Calu3 (cell line): Measurements from ENCODE around the gene SNX1. TPM values are rescaled to one million over a fixed set of nuclear protein-coding genes. Genes with fewer than 3 reads are reported as not detected.

Experiments used
- BruUV-seq: library from RNA; stranded (reverse); fragments of 400-500 nt; replicated peaks from 2 replicates; lab custom pipeline; 2021; lab: Mats Ljungman, UMichigan
- CTCF ChIA-PET: fragments of 300-600 bp; sonication (Branson Sonifier 250); formaldehyde crosslinking; loops from one replicate; lab custom pipeline; 2022; ENCODE audit warnings: antibody characterized with exemption; lab: Charles Lee
- DNase-seq: peaks from one replicate; pipeline ENCODE4 v3.0.0; 2022
- H3K27ac Mint-ChIP-seq: one replicate; pipeline ENCODE4 v1.8.0; 2022; ENCODE audit warnings: mixed read lengths; ENCODE audit not compliant: unreplicated experiment
- H3K27me3 Mint-ChIP-seq: one replicate; pipeline ENCODE4 v1.8.0; 2022; ENCODE audit warnings: mixed read lengths; ENCODE audit not compliant: unreplicated experiment
- H3K36me3 Mint-ChIP-seq: one replicate; pipeline ENCODE4 v1.8.0; 2022; ENCODE audit warnings: mild to moderate bottlenecking, moderate library complexity, mixed read lengths; ENCODE audit not compliant: insufficient read depth, unreplicated experiment
- H3K4me1 Mint-ChIP-seq: one replicate; pipeline ENCODE4 v1.8.0; 2022; ENCODE audit warnings: mild to moderate bottlenecking, low read depth, mixed read lengths; ENCODE audit not compliant: unreplicated experiment
- H3K4me3 Mint-ChIP-seq: one replicate; pipeline ENCODE4 v1.8.0; 2022; ENCODE audit warnings: mild to moderate bottlenecking, low read depth, moderate library complexity, mixed read lengths; ENCODE audit not compliant: unreplicated experiment
- H3K9me3 Mint-ChIP-seq: one replicate; pipeline ENCODE4 v1.8.0; 2022; ENCODE audit warnings: low read depth, mixed read lengths; ENCODE audit not compliant: unreplicated experiment
- intact Hi-C: fragments of 100-400 bp; cut with micrococcal nuclease; formaldehyde crosslinking; loops from one replicate; pipeline ENCODE4 v1.10.0; 2022; ENCODE audit not compliant: unreplicated experiment
- total RNA-seq: library from RNA; stranded (reverse); gene quantifications from 2 replicates; pipeline ENCODE4 v1.2.3, GENCODE V29; 2022
- TF ChIP-seq, protein P1 (sequence below): fragments of 200-600 bp; IDR thresholded peaks from one replicate; pipeline ENCODE4 v1.8.0; 2022; ENCODE audit warnings: antibody characterized with exemption; ENCODE audit not compliant: unreplicated experiment

The SNX1 gene
- total RNA-seq, 1 experiment from 2014 or later: 108 TPM

- BruUV-seq: no TSS peak
- Mint-ChIP-seq H3K4me1 (no peaks in the 10 kb centered on the region), H3K27ac (no peak overlapping the region), H3K27me3 (no peaks in the 10 kb centered on the region), H3K4me3 (no peak overlapping the region), H3K9me3 (no peaks in the 10 kb centered on the region), H3K36me3 (peaks cover 57% of the 10 kb centered on the region)
- CTCF ChIA-PET: no interaction called here
- intact Hi-C loops: no loop called here
- no peak for DNase-seq
- TF ChIP-seq, protein P1, sequence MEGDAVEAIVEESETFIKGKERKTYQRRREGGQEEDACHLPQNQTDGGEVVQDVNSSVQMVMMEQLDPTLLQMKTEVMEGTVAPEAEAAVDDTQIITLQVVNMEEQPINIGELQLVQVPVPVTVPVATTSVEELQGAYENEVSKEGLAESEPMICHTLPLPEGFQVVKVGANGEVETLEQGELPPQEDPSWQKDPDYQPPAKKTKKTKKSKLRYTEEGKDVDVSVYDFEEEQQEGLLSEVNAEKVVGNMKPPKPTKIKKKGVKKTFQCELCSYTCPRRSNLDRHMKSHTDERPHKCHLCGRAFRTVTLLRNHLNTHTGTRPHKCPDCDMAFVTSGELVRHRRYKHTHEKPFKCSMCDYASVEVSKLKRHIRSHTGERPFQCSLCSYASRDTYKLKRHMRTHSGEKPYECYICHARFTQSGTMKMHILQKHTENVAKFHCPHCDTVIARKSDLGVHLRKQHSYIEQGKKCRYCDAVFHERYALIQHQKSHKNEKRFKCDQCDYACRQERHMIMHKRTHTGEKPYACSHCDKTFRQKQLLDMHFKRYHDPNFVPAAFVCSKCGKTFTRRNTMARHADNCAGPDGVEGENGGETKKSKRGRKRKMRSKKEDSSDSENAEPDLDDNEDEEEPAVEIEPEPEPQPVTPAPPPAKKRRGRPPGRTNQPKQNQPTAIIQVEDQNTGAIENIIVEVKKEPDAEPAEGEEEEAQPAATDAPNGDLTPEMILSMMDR: no peak
Observed at GRCh38 chr15:64132217-64132616, 36.4 kb downstream of the SNX1 start.

DNA sequence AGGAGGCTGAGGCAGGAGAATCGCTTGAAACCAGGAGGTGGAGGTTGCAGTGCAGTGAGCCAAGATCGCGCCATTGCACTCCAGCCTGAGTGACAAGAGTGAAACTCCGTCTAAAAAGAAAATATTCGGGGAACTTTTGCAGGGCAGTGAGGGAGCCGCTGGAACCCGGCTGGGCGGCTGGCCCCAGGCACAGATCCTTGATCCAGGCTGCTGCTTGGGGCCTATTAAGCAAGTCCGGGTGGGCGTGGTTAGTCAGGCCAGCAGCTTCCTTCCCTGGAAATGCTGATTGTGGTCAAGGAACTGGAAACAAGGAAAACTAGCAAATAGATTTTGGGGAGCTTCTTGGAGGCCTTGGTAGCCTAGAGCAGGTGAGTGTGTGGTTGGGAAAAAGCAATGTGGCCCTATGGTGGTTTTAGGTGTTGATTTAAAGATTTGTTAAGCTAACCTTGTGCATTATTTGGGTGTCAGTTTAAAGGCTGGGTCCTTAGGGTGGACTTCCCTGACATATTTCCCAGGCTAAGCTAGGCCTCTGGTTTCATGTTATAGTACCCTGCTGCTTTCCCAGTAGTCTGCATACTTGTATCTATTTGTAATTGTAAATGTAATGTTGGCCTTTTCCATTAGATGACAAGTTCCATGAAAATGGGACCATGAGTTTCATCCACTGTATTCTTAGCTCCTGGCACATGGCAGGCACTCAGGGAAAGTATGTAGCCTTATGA is 38.0 kb downstream of the SNX1 start:
- DNase-seq: no peak
- no TSS peak for BruUV-seq
- CTCF ChIA-PET: no interaction called here
- no peaks in the 10 kb centered on the region for H3K4me1 Mint-ChIP-seq
- peaks cover 54% of the 10 kb centered on the region for H3K36me3 Mint-ChIP-seq
- TF ChIP-seq, protein P1: no peak
- no peak overlapping the region for H3K4me3 Mint-ChIP-seq
- H3K27me3 Mint-ChIP-seq: no peaks in the 10 kb centered on the region
- H3K27ac Mint-ChIP-seq: no peak overlapping the region
- no peaks in the 10 kb centered on the region for H3K9me3 Mint-ChIP-seq
- intact Hi-C loops: no loop called here

- CTCF ChIA-PET: no interaction called here
- Mint-ChIP-seq H3K4me3 (no peak overlapping the region), H3K36me3 (peaks cover 48% of the 10 kb centered on the region), H3K4me1 (no peaks in the 10 kb centered on the region), H3K9me3 (no peaks in the 10 kb centered on the region), H3K27ac (no peak overlapping the region), H3K27me3 (no peaks in the 10 kb centered on the region)
- no peak for DNase-seq
- BruUV-seq: no TSS peak
- intact Hi-C loops: no loop called here
- TF ChIP-seq, protein P1: no peak
Observed at GRCh38 chr15:64134345-64134829, 38.6 kb downstream of the SNX1 start.

GRCh38 chr15:64136347-64136746 is 40.6 kb downstream of the SNX1 start:
- BruUV-seq: no TSS peak
- no peak overlapping the region for H3K4me3 Mint-ChIP-seq

More at GRCh38 chr15:64136347-64136746, 40.6 kb downstream of the SNX1 start:
- TF ChIP-seq, protein P1: no peak
- intact Hi-C loops: no loop called here
- H3K27ac Mint-ChIP-seq: no peak overlapping the region
- DNase-seq: no peak
- H3K4me1 Mint-ChIP-seq: no peaks in the 10 kb centered on the region
- CTCF ChIA-PET: no interaction called here
- peaks cover 41% of the 10 kb centered on the region for H3K36me3 Mint-ChIP-seq
- no peaks in the 10 kb centered on the region for H3K9me3 Mint-ChIP-seq
- H3K27me3 Mint-ChIP-seq: no peaks in the 10 kb centered on the region
